T-helper 2 cell treated with Interferon-gamma antibody and Interleukin-4, amounts not matched to agents 5 μg/mL and 100 μg/mL, for 36 hours (primary cell): ENCODE data around the gene NYNRIN.
"Not testable (repeated sequence)": the region's sequence is repeated elsewhere in the genome, so short reads cannot be mapped to it uniquely, and the experiment has no call there.

Experiments used
- DNase-seq: peaks from one replicate; pipeline ENCODE4 v3.0.0; 2021; ENCODE audit warnings: low spot score
- H3K27ac Mint-ChIP-seq: one replicate; pipeline ENCODE4 v1.8.0; 2021; ENCODE audit warnings: mild to moderate bottlenecking, mixed read lengths
- H3K27me3 Mint-ChIP-seq: one replicate; pipeline ENCODE4 v1.8.0; 2021; ENCODE audit warnings: low read depth, mixed read lengths
- H3K36me3 Mint-ChIP-seq: one replicate; pipeline ENCODE4 v1.8.0; 2021; ENCODE audit warnings: low read depth, mixed read lengths
- H3K4me1 Mint-ChIP-seq: one replicate; pipeline ENCODE4 v1.8.0; 2021; ENCODE audit warnings: low read depth, mixed read lengths
- H3K4me3 Mint-ChIP-seq: one replicate; pipeline ENCODE4 v1.8.0; 2022; ENCODE audit warnings: mild to moderate bottlenecking, moderate library complexity, mixed read lengths
- H3K9me3 Mint-ChIP-seq: one replicate; pipeline ENCODE4 v1.8.0; 2021; ENCODE audit warnings: mixed read lengths

The NYNRIN gene

GRCh38 chr14:24378327-24378726, 20.5 kb upstream of the NYNRIN start:
- no peak overlapping the region for H3K4me3 Mint-ChIP-seq
- H3K27me3 Mint-ChIP-seq = peaks cover 9% of the 10 kb centered on the region
- no peak overlapping the region for H3K27ac Mint-ChIP-seq
- H3K4me1 Mint-ChIP-seq = no peaks in the 10 kb centered on the region
- DNase-seq = no peak
- H3K9me3 Mint-ChIP-seq = no peaks in the 10 kb centered on the region
- no peaks in the 10 kb centered on the region for H3K36me3 Mint-ChIP-seq

- H3K27ac Mint-ChIP-seq = no peak overlapping the region
- H3K4me3 Mint-ChIP-seq = no peak overlapping the region
- H3K4me1 Mint-ChIP-seq = no peaks in the 10 kb centered on the region
- no peak for DNase-seq
- peaks cover 11% of the 10 kb centered on the region for H3K27me3 Mint-ChIP-seq
- H3K9me3 Mint-ChIP-seq = no peaks in the 10 kb centered on the region
- H3K36me3 Mint-ChIP-seq = no peaks in the 10 kb centered on the region
These were observed 19.6 kb upstream of the NYNRIN start for GRCh38 chr14:24378981-24379906.

- no peaks in the 10 kb centered on the region for H3K9me3 Mint-ChIP-seq
- H3K36me3 Mint-ChIP-seq = no peaks in the 10 kb centered on the region
- H3K27ac Mint-ChIP-seq = no peak overlapping the region
These were observed 18.7 kb upstream of the NYNRIN start for GRCh38 chr14:24379907-24380730.

GRCh38 chr14:24381363-24382063, 17.3 kb upstream of the NYNRIN start:
- Mint-ChIP-seq H3K4me1 (no peaks in the 10 kb centered on the region), H3K36me3 (no peaks in the 10 kb centered on the region), H3K4me3 (no peak overlapping the region), H3K27me3 (peaks cover 10% of the 10 kb centered on the region), H3K27ac (no peak overlapping the region), H3K9me3 (no peaks in the 10 kb centered on the region)
- DNase-seq = no peak

More at GRCh38 chr14:24379907-24380730, 18.7 kb upstream of the NYNRIN start:
- H3K4me3 Mint-ChIP-seq = no peak overlapping the region
- H3K27me3 Mint-ChIP-seq = peaks cover 11% of the 10 kb centered on the region
- no peak for DNase-seq
- no peaks in the 10 kb centered on the region for H3K4me1 Mint-ChIP-seq

GRCh38 chr14:24382064-24382371, 16.8 kb upstream of the NYNRIN start:
- H3K4me1 Mint-ChIP-seq = no peaks in the 10 kb centered on the region
- no peak overlapping the region for H3K4me3 Mint-ChIP-seq
- peaks cover 10% of the 10 kb centered on the region for H3K27me3 Mint-ChIP-seq
- no peaks in the 10 kb centered on the region for H3K9me3 Mint-ChIP-seq
- DNase-seq = no peak
- H3K27ac Mint-ChIP-seq = no peak overlapping the region
- no peaks in the 10 kb centered on the region for H3K36me3 Mint-ChIP-seq

DNA sequence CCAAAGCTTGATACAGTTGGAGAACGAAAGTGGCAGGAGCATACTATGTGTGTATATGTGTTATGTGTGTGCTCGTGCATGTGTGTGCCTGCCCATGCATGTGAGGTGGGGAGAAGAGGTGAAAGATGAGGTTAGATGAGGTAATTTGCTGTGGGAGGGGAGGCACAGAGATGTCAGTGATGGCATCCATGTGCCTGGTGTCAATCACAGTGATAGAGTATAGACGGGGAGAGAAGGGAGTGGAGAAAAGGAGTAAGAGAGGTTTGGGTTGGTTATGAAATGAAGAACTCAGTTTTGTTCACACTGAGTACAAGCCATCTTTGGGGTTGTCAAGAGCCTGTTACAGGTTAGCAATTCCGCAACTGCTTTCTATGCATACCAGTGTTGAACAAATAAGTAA, 14.6 kb upstream of the NYNRIN start:
- H3K9me3 Mint-ChIP-seq = no peaks in the 10 kb centered on the region
- no peak overlapping the region for H3K4me3 Mint-ChIP-seq
- no peak for DNase-seq
- no peaks in the 10 kb centered on the region for H3K4me1 Mint-ChIP-seq
- H3K27ac Mint-ChIP-seq = no peak overlapping the region
- peaks cover 17% of the 10 kb centered on the region for H3K27me3 Mint-ChIP-seq
- H3K36me3 Mint-ChIP-seq = no peaks in the 10 kb centered on the region

GRCh38 chr14:24385524-24385923, 13.3 kb upstream of the NYNRIN start:
- Mint-ChIP-seq H3K4me3 (no peak overlapping the region), H3K4me1 (no peaks in the 10 kb centered on the region), H3K27ac (no peak overlapping the region), H3K36me3 (no peaks in the 10 kb centered on the region), H3K9me3 (no peaks in the 10 kb centered on the region), H3K27me3 (peaks cover 22% of the 10 kb centered on the region)
- no peak for DNase-seq

DNA sequence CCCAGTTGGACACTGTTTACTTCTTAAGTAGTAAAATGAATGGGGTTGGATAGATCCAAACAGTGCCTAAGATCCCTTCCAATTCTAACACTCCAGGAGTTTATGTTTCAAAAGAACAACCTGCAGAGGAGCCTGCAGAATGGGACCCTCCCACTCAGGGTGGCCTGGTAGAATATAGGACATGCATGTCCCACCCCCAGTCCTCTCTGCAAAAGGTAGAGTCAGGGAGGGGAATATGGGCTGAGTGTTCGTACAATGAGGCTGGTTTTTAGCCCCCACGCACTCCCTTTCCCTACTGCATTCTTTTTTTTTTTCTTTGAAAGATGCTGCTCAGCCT, 11.8 kb upstream of the NYNRIN start:
- H3K9me3 Mint-ChIP-seq = no peaks in the 10 kb centered on the region
- no peak for DNase-seq
- no peak overlapping the region for H3K27ac Mint-ChIP-seq
- no peak overlapping the region for H3K4me3 Mint-ChIP-seq
- H3K36me3 Mint-ChIP-seq = no peaks in the 10 kb centered on the region
- peaks cover 32% of the 10 kb centered on the region for H3K27me3 Mint-ChIP-seq
- H3K4me1 Mint-ChIP-seq = no peaks in the 10 kb centered on the region

GRCh38 chr14:24387579-24387978, 11.2 kb upstream of the NYNRIN start:
- not testable (repeated sequence) for DNase-seq, H3K36me3 Mint-ChIP-seq, H3K4me1 Mint-ChIP-seq, H3K4me3 Mint-ChIP-seq, H3K27ac Mint-ChIP-seq, H3K9me3 Mint-ChIP-seq
- peaks cover 31% of the 10 kb centered on the region for H3K27me3 Mint-ChIP-seq

- Mint-ChIP-seq H3K27me3 (peaks cover 30% of the 10 kb centered on the region), H3K36me3 (no peaks in the 10 kb centered on the region), H3K9me3 (no peaks in the 10 kb centered on the region), H3K27ac (no peak overlapping the region), H3K4me3 (no peak overlapping the region), H3K4me1 (no peaks in the 10 kb centered on the region)
- no peak for DNase-seq
These were observed 10.2 kb upstream of the NYNRIN start for GRCh38 chr14:24388474-24389179.

DNA sequence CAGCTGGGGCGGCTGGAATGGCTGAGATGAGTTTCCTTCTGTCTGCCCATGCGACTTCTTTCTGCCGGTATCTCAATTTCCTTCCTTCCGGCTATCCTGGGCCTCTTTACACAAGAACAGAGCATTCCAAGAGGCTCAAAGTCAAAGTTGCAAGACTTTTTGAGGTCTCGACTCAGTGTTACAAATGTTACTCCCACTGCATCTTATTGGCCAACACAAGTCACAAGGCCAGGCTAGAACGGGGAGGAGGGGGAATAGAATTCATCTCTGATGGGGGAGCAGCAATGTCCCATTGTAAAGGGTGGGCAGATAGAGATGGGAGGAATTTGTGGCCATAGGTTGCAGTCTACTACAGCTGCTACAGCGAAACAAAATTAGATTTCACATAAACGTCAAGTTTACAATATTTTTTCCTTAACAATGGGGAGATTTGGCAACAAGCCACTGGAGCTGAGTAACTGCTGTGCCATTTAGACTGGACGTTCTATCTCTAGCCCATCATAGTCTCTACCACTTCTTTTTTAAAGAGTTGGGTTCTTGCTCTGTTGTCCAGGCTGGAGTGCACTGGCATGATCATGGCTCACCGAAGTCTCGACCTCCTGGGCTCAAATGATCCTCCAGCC, 9.5 kb upstream of the NYNRIN start:
- H3K4me1 Mint-ChIP-seq = no peaks in the 10 kb centered on the region
- no peak overlapping the region for H3K27ac Mint-ChIP-seq
- H3K9me3 Mint-ChIP-seq = no peaks in the 10 kb centered on the region
- H3K36me3 Mint-ChIP-seq = no peaks in the 10 kb centered on the region
- DNase-seq = no peak
- peaks cover 31% of the 10 kb centered on the region for H3K27me3 Mint-ChIP-seq
- H3K4me3 Mint-ChIP-seq = no peak overlapping the region

- Mint-ChIP-seq H3K36me3 (no peaks in the 10 kb centered on the region), H3K4me3 (no peak overlapping the region), H3K9me3 (no peaks in the 10 kb centered on the region), H3K27me3 (peaks cover 33% of the 10 kb centered on the region), H3K27ac (no peak overlapping the region), H3K4me1 (no peaks in the 10 kb centered on the region)
- no peak for DNase-seq
These were observed 7.9 kb upstream of the NYNRIN start for GRCh38 chr14:24390701-24391468.
